VCaP (cell line): ENCODE data around the gene ADSS1.
A peak's percentile ranks its signal among the peaks of the same experiment; 100 is the strongest.

ENCODE experiments used
- H3K27ac ChIP-seq: fragments of 450-650 bp; 2 replicates; pipeline ENCODE4 v1.5.1; 2017
- TF ChIP-seq, protein P1 (sequence below): fragments of 450-650 bp; conservative IDR thresholded peaks from 2 replicates; pipeline ENCODE4 v1.5.1; 2017; ENCODE audit warnings: mild to moderate bottlenecking, moderate library complexity

The ADSS1 gene

DNA sequence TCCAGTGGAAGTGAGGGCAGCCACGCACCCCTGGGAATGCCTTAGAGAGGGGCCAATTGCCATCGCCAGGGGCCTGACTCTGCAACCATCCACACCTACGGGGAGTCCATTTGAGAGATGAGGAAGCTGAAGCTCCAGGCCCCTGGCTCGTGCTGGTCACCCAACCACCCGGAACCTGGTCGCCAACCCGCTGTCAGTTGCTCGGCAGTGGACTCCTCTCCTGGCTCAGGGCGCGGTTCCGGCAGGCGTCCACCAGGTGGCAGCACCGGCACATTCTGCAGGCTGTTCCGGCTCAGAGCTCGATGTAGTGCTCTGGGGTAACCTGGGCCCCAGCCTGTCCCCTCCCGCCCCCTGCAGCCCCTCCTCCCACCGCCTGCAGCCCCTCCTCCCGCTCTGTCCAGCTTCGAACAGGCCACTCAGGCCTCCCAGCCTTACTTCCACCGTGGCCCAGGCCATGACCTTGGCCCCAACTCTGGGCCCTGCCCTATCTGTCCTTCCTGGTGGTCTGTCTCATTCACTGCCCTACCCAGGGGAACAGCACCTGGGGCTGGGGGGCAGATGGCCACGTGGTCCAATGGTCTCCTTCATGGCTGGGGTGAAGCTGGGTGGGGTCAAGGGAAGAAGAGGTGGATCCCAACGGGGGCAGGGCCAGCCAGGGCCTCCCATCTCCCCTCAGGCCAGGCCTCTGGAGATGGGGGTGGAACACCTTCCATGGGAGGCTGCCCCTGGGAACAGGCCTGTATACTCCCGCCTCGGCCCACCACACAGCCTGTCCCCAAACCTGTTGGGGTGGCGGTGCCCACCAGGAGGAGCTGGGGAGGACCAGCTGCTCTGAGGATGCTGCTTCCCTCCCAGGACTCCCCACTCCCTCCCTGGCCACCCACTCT, 44.7 kb downstream of the ADSS1 start:
- no peak overlapping the region for H3K27ac ChIP-seq
- TF ChIP-seq, protein P1, sequence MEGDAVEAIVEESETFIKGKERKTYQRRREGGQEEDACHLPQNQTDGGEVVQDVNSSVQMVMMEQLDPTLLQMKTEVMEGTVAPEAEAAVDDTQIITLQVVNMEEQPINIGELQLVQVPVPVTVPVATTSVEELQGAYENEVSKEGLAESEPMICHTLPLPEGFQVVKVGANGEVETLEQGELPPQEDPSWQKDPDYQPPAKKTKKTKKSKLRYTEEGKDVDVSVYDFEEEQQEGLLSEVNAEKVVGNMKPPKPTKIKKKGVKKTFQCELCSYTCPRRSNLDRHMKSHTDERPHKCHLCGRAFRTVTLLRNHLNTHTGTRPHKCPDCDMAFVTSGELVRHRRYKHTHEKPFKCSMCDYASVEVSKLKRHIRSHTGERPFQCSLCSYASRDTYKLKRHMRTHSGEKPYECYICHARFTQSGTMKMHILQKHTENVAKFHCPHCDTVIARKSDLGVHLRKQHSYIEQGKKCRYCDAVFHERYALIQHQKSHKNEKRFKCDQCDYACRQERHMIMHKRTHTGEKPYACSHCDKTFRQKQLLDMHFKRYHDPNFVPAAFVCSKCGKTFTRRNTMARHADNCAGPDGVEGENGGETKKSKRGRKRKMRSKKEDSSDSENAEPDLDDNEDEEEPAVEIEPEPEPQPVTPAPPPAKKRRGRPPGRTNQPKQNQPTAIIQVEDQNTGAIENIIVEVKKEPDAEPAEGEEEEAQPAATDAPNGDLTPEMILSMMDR = peak; percentile 93

DNA sequence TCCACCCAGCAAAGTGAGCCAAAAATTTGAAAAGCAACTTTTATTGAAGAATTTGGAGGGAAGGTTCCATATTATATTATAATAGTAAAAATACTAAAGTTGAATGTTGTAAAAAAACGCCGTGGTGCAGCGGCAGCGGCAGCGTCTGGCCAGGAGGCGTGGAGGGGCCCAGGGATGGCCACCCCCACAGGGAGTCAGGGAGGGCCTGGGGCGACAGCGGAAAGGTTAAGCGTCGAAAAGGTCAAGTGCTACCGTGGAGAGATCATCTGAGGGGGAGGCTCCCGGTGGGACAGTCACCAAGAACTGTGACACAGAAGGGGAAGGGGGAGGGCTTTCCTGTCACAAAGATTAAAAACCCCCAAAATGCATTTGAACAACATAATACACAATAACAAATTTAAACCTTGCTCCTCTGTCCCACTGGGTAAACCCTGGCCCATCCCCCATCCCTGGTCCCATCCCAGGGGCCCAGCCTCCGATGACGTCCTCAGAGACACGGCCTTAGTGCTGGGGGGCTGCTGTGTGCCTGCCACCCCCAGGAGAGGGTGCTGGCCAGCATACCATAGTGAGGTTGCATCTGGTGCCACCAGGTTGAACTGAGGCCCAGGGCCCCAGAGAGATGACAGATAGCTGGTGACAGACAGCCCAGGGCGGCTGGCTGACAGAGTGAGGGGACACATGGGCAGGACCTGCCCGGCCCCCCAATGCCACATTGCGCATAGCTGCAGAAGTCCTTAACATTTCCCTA, 45.5 kb downstream of the ADSS1 start:
- H3K27ac ChIP-seq = no peak overlapping the region
- TF ChIP-seq, protein P1 = no peak

DNA sequence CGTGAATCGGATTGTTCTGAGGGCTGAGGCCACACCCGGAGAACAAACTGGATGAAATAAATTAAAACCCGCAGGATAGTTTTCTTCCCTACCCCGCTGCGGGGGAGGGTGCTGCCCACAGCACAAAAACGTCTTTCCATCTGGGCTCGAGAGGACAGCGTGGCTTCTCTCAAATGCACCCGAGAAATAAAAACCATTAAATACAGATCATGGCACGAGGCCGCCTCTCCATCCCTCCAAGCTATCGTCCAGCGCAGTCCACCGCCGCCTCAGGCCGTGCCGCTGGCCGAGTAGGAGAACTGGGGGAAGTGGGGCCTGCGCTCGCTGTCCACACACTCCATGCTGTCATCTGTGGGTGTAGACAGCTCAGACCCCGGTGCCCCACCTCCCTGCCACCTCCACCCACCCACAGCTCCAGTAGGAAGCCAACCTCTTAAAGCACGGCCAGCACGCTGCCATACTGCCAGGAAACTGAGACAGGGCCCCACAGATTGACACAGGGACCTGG, 46.1 kb downstream of the ADSS1 start:
- H3K27ac ChIP-seq = no peak overlapping the region
- TF ChIP-seq, protein P1 = no peak

DNA sequence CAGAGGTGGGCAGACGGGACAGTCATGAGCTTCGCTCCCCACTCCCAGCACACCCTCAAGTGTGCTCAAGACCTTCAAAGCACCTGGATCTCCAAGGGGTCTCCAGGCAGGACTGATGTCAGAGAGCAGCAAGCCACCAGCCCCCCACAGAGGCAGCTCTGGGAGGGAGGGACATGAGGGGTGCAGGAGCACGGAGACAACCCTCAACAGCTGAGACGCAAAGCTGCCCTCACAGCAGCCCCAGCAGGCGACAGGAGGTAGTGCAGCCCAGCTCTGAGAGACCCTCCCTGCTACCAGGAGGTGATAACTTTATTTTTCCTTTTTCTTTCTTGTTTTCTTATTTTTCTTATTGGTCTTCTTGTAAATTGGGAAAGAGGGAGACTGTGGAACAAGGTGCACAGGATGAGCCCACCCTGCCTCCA, 46.8 kb downstream of the ADSS1 start:
- H3K27ac ChIP-seq = no peak overlapping the region
- TF ChIP-seq, protein P1 = peak; percentile 40

DNA sequence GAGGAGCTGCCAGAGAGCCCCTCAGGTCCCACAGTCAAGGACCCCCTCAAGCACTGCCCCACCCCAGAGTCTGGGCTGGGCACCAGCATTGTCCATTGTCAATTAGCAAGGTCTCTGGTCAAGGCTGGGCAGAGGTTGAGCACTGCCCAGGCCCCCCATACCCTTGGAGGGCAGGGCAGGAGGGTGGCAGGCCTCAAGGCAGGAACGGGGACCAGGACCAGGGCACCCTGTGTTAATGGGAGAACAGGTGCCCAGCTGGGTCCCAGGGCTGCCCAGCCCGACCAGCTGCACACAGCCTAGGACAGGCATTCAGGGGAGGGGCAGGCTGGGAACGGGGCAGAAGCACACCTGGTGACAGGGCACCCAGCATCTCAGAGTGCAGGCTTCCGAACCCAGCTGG, 47.3 kb downstream of the ADSS1 start:
- H3K27ac ChIP-seq = no peak overlapping the region

DNA sequence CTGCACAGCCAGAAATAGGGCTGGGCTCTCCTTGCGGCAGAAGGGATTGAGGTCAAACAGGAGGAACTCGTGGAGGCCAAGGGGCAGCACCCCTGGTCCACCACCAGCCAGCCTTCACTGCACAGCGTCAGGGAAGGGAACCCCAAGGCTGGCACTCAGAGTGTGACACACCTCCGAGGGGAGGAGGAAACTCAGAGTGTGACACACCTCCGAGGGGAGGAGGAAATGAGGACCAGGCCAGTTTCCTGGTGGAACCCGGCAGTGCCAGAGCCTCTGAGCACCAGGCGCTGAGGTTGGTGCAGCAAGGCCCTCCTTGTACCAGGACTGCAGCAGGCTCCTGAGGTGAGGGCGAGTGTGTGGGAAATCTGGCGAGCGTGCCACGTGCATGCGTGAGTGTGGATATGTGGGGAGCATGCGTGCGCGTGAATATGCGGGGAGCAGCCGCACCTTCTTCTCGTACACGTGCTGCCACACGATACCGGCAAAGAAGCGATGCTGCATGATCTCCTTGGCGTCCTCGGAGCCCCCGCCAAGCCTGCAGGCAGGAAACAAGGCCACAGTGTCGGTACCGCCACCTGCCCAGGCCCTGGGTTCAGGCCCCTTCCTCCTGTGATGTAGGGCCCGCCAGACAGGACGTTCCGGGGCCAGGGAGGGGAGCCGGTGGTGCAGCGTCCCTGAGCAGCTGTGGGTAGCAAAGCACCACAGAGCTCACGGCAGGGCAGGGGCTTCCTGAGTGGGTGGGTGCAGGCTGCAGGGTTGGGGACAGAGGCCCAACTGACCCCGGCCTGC, 48.1 kb downstream of the ADSS1 start:
- TF ChIP-seq, protein P1 = no peak

More for the DNA sequence above, 47.3 kb downstream of the ADSS1 start:
- TF ChIP-seq, protein P1 = no peak

More for the DNA sequence above, 48.1 kb downstream of the ADSS1 start:
- H3K27ac ChIP-seq = no peak overlapping the region
